Sigmoid colon (tissue), 7 donors: ENCODE results near the gene DGKK. TPM values are rescaled to one million over a fixed set of nuclear protein-coding genes. Genes with fewer than 3 reads are reported as not detected.

Source experiments
- DNase-seq: peaks from one replicate; pipeline ENCODE4 v3.0.0-alpha.2; 2019
- H3K27ac ChIP-seq, 4 donors: fragments of 200-600 bp; sonication (generic); one replicate each; pipeline ENCODE4 v1.5.1; 2016 to 2019; ENCODE audit warnings: mild to moderate bottlenecking in 1 of 4
- H3K27me3 ChIP-seq, 3 donors: fragments of 200-600 bp; sonication (generic); one replicate each; pipeline ENCODE4 v1.5.1; 2019; ENCODE audit warnings: mild to moderate bottlenecking in 1 of 3
- H3K36me3 ChIP-seq, 4 donors: fragments of 200-600 bp; sonication (generic); one replicate each; pipeline ENCODE4 v1.5.1; 2016 to 2019
- H3K4me1 ChIP-seq, 4 donors: fragments of 200-600 bp; sonication (generic); one replicate each; pipeline ENCODE4 v1.5.1; 2017 to 2019
- H3K4me3 ChIP-seq, 4 donors: fragments of 200-600 bp; sonication (generic); one replicate each; pipeline ENCODE4 v1.5.1; 2017 to 2019; ENCODE audit warnings: mild to moderate bottlenecking in 2 of 4, moderate library complexity in 1 of 4
- H3K9me3 ChIP-seq, 4 donors: fragments of 200-600 bp in 3 of 4; sonication (generic) in 3 of 4; one replicate each; pipeline versions ENCODE4 v1.5.1 to v1.6.1; 2013 to 2019
- EP300 ChIP-seq, 4 donors: sonication (generic); formaldehyde crosslinking; IDR thresholded peaks; one replicate each; pipeline ENCODE4 v1.6.1; 2017; ENCODE audit warnings: antibody characterized with exemption in 4 of 4
- POLR2A ChIP-seq, 2 donors: fragments of 450-650 bp; IDR thresholded peaks; one replicate each; pipeline ENCODE4 v1.6.1; 2016; ENCODE audit warnings: antibody characterized with exemption in 2 of 2, mild to moderate bottlenecking in 2 of 2, moderate library complexity in 2 of 2
- POLR2AphosphoS5 ChIP-seq, 4 donors: sonication (generic); formaldehyde crosslinking; IDR thresholded peaks; one replicate each; pipeline ENCODE4 v1.6.1; 2017; ENCODE audit warnings: antibody characterized with exemption in 4 of 4
- WGBS, 2 donors: extraction: QIAGEN DNeasy Blood & Tissue Kit; methylation state at CpG; one replicate each; pipeline ENCODE4 v1.1.7; 2013; 5-methylcytosine and 5-hydroxymethylcytosine counted together
- intact Hi-C: fragments of 100-400 bp; cut with DNase I; formaldehyde crosslinking; loops from one replicate; pipeline ENCODE4 v1.15.1; 2023
- polyA plus RNA-seq, 3 donors: library from polyadenylated mRNA; stranded (reverse); fragments of 200-250 nt; gene quantifications; one replicate each; pipeline ENCODE4 v1.2.3, GENCODE V29; 2013
- total RNA-seq, 4 donors: library from RNA; depleted of rRNA; stranded (reverse); fragments of >200 nt; gene quantifications; one replicate each; pipeline ENCODE4 v1.1.0, GENCODE V29; 2016
- TF ChIP-seq, protein P1 (sequence below), 4 experiments: fragments of 450-650 bp in 3 of 4; fragments of 200-600 bp in 1 of 4; IDR thresholded peaks; one replicate each; pipeline ENCODE4 v1.5.1; 2016 to 2019; ENCODE audit warnings: antibody characterized with exemption in 4 of 4, mild to moderate bottlenecking in 3 of 4, moderate library complexity in 2 of 4
- donor health status: healthy with polysubstance abuse.
- donor health status: Bipolar disorder and iron deficiency.
- donor health status: healthy.

The DGKK gene
- total and polyA plus RNA-seq, 7 donors, result under 0.01 TPM; not detected in 6

DNA sequence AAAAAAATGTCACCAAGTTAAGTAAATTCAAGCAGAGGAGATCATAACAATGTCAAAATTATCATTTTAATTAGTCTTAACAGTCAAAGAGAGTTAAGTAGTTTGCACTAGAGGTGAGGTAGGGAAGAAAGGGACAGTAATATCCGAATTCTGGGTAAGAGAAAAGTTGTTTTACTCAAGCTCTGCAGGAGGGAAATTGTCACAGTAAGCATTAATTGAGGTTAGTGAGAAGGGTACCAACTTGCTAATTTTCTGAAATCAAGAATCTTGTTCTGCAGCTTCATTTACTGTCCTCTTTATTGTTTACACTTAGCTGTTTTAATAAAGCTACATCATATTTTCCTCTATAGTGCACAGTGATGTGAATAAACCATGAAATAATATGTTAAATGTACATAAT is 11.0 kb downstream of the DGKK start:
- Histone ChIP-seq H3K36me3 (no peaks in the 10 kb centered on the region), H3K9me3 (no peaks in the 10 kb centered on the region), H3K4me1 (no peaks in the 10 kb centered on the region), H3K27me3 (no peaks in the 10 kb centered on the region), H3K4me3 (no peak overlapping the region), H3K27ac (no peak overlapping the region)
- no peak for DNase-seq
- 54 to 79% methylated on average over 1 of the region's 1 CpG for WGBS, 2 donors
- TF ChIP-seq, protein P1, sequence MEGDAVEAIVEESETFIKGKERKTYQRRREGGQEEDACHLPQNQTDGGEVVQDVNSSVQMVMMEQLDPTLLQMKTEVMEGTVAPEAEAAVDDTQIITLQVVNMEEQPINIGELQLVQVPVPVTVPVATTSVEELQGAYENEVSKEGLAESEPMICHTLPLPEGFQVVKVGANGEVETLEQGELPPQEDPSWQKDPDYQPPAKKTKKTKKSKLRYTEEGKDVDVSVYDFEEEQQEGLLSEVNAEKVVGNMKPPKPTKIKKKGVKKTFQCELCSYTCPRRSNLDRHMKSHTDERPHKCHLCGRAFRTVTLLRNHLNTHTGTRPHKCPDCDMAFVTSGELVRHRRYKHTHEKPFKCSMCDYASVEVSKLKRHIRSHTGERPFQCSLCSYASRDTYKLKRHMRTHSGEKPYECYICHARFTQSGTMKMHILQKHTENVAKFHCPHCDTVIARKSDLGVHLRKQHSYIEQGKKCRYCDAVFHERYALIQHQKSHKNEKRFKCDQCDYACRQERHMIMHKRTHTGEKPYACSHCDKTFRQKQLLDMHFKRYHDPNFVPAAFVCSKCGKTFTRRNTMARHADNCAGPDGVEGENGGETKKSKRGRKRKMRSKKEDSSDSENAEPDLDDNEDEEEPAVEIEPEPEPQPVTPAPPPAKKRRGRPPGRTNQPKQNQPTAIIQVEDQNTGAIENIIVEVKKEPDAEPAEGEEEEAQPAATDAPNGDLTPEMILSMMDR (IDR thresholded peaks at IDR 0.05), result no peak
- no peak for TF ChIP-seq EP300 (IDR thresholded peaks at IDR 0.05)
- intact Hi-C loops, result no loop called here

GRCh38 chrX:50458483-50458882 is 12.1 kb downstream of the DGKK start:
- Histone ChIP-seq H3K4me3 (no peak overlapping the region), H3K27ac (no peak overlapping the region), H3K36me3 (no peaks in the 10 kb centered on the region), H3K27me3 (no peaks in the 10 kb centered on the region), H3K9me3 (no peaks in the 10 kb centered on the region), H3K4me1 (no peaks in the 10 kb centered on the region)
- intact Hi-C loops, result no loop called here
- WGBS, 2 donors, result 89 to 93% methylated on average over 3 of the region's 3 CpGs
- TF ChIP-seq, protein P1 (IDR thresholded peaks at IDR 0.05), result no peak
- TF ChIP-seq POLR2A (IDR thresholded peaks at IDR 0.05) (no peak), EP300 (IDR thresholded peaks at IDR 0.05) (no peak), POLR2AphosphoS5 (IDR thresholded peaks at IDR 0.05) (no peak)
- DNase-seq, result no peak

DNA sequence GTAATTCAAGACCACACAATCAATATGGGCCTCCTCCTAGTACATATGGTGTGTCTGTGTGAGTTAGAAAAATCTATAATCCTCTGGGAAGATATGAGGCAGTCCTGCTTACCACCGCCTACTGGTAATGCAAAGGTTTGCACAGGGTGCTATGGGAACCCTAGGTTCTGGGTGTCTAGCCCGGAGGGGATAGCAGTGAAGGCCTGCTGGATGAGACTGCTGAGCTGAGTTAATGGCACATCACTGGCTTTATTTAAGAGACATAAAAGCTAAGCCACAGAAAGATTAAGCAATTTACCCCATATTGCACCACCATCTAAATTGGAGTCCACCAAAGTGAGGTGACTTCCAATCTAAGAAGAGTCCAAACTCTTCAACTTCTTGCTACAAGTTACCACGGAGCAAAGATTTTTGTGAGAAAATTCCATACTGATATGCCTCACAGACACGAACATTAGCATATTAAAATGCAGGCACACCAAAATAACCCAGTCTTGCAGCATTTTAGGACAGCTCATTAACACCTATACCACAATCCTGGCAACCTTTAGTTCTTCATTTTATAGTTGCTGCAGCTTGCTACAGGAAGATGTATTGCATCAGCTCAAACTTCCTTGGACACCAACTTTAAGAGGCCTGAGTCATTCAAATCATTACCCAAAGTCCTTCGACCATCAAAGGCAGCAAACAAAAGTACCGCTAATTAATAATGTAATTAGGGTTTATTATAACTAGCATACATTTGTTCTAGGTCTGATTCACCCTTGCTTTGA is 13.7 kb downstream of the DGKK start:
- 84 to 86% methylated on average over 6 of the region's 6 CpGs for WGBS, 2 donors
- no peaks in the 10 kb centered on the region for H3K36me3 ChIP-seq
- H3K4me1 ChIP-seq, result no peaks in the 10 kb centered on the region
- no peaks in the 10 kb centered on the region for H3K27me3 ChIP-seq
- TF ChIP-seq POLR2A (IDR thresholded peaks at IDR 0.05) (no peak), POLR2AphosphoS5 (IDR thresholded peaks at IDR 0.05) (no peak), EP300 (IDR thresholded peaks at IDR 0.05) (no peak)
- TF ChIP-seq, protein P1 (IDR thresholded peaks at IDR 0.05), result no peak
- no peak for DNase-seq
- intact Hi-C loops, result no loop called here
- no peak overlapping the region for H3K4me3 ChIP-seq
- H3K9me3 ChIP-seq, result no peaks in the 10 kb centered on the region
- H3K27ac ChIP-seq, result no peak overlapping the region

DNA sequence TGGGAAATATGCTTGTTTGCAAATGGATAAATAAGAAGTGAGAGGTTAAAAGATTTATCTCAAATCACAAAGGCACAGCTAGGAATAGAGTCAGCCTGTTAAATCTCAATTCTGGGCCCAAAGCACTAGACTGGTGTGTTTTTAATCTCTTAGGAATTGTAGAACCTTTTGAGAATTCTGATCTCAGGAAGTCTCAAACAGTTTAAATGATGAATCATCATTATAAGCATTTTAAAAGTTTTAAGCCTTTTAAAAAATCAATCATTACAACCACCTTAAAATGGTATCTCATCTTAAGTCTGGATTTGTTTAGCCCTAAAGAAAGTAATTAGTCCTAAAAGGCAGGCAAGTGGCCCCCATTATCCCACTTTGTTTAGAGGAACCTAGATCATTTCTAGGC is 17.8 kb downstream of the DGKK start:
- H3K27ac ChIP-seq, result no peak overlapping the region
- TF ChIP-seq, protein P1 (IDR thresholded peaks at IDR 0.05), result no peak
- TF ChIP-seq POLR2A (IDR thresholded peaks at IDR 0.05) (no peak), POLR2AphosphoS5 (IDR thresholded peaks at IDR 0.05) (no peak), EP300 (IDR thresholded peaks at IDR 0.05) (no peak)
- intact Hi-C loops, result no loop called here

DNA sequence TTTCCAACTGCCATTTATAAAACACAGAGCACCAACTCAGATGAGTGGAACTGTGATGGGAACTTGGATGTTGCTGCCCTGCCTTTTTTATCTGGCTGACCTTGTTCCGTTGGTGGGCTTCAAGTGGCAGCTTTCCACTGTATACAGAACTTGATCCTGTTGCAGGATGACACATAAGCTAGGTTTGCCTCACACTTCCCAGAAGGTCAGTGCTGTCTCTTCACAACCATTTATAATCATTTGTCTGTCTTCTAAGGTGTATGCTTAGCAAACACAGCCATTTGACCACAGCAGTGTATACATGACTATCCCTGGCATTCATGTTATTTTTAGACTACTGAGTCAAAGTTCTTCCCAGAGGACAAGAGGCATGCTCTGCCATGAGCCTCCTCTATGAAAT is 20.3 kb downstream of the DGKK start:
- H3K4me3 ChIP-seq, result no peak overlapping the region
- H3K27me3 ChIP-seq, result no peaks in the 10 kb centered on the region
- TF ChIP-seq POLR2AphosphoS5 (IDR thresholded peaks at IDR 0.05), result no peak
- no peak for TF ChIP-seq POLR2A (IDR thresholded peaks at IDR 0.05)
- TF ChIP-seq EP300 (IDR thresholded peaks at IDR 0.05), result no peak
- TF ChIP-seq, protein P1 (IDR thresholded peaks at IDR 0.05), result no peak
- DNase-seq, result no peak
- WGBS, 2 donors, result 72 to 97% methylated on average over 1 of the region's 1 CpG
- intact Hi-C loops, result no loop called here
- no peaks in the 10 kb centered on the region for H3K36me3 ChIP-seq
- H3K27ac ChIP-seq, result no peak overlapping the region
- no peaks in the 10 kb centered on the region for H3K9me3 ChIP-seq
- H3K4me1 ChIP-seq, result no peaks in the 10 kb centered on the region

More for the DNA sequence above, 17.8 kb downstream of the DGKK start:
- no peaks in the 10 kb centered on the region for H3K36me3 ChIP-seq
- H3K27me3 ChIP-seq, result no peaks in the 10 kb centered on the region
- no peak overlapping the region for H3K4me3 ChIP-seq
- H3K4me1 ChIP-seq, result no peaks in the 10 kb centered on the region
- H3K9me3 ChIP-seq, result no peaks in the 10 kb centered on the region
- DNase-seq, result no peak
